HG02759 (cell line): ENCODE data around the gene CYSRT1.

ENCODE experiments used
- ATAC-seq: cut with Tn5 transposase; IDR thresholded peaks from one replicate; pipeline ENCODE4 v1.9.1; 2021; ENCODE audit warnings: mild to moderate bottlenecking, moderate library complexity; ENCODE audit not compliant: unreplicated experiment

The CYSRT1 gene

DNA sequence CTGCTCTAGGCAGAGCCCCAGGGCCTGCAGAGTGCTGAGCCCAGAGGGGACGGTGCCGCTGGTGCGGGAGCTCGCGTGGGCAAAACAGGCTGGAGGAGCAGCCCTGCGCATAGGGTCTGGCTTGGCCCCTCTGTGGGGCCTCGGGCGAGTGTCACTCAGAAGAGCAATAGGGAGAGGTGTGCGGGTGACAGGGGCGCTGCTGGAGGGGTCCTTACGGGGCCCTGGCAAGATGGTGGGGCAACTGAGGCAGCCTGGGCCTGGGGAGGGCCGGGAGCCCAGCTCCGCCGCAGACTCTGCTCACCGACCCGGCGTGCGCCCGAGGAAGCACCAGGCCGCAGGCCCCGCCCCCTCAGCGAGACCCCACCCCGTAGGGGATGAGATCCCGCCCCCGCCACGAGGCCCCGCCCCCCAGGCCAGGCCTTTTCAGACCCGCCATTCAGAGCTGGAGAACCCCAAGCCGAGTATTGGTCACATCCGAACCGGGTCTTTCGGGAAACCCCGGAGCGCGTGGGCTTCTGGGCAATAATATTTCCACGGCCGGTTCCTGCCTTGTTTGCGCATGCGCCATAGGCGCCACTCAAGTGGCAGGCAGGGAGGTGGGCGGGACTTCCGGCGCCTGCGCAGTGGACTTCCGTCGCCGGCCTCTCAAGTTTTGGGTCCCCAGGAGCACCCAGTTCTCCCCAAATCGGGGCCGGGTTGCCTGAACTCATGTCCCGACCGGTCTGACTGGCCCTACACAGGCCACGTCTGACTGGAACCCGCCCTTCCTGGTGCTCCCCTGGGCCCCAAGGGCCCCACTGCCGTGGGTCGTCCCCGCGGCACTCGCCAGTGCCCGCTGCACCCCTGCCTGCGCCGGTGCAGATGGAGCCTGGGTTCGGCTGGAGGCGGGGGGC, 1.6 kb upstream of the CYSRT1 start:
- peak; percentile 76 for ATAC-seq

DNA sequence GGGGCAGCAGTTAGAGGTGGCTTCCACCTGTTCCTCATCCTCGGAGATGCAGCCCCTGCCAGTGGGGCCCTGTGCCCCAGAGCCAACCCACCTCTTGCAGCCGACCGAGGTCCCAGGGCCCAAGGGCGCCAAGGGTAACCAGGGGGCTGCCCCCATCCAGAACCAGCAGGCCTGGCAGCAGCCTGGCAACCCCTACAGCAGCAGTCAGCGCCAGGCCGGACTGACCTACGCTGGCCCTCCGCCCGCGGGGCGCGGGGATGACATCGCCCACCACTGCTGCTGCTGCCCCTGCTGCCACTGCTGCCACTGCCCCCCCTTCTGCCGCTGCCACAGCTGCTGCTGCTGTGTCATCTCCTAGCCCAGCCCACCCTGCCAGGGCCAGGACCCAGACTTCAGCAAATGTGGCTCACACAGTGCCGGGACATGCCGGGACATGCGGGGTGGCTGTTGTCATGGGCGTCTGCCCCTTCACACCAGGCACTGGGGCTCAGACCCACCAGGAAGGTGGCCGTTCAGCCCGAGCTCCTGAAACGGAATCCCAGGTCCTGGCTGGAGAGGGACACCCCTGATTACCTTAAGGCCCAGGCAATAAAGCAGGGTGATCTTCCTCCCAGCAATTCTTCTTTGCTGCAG, 841 bp downstream of the CYSRT1 start:
- ATAC-seq = no peak

DNA sequence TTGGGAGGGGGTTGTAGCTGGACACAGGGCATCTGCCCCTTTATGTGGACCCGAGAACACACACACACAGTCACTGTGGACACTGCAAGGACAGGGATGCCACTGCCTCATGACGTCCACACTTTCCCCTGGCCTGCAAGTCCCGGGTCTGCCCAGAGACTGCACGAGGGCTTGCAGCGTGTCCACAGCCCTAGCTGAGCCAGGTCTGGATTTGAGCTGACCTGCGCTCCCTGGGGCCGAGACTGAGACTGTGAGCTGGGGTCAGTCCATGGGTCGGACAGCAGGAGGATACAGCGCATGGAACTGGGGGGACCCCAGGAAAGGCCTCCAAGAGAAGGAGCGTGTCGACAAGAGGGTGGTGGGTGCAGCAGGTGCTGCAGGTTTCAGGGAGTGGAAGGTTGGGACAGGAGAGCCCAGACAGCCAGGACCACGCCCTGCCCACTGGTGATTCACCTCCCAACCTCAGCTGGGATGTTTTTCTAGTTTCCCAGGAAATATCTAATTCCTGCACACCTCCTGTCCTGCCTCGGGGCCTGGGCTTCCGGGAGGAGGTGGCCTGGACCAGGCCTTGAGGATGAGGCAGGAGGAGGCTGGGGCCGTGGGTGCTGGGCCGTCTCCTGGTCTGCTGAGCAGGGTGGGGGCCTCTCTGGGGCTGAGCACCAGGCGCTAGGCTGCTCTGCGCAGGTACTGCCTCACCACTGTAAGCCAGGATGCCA, 1.5 kb downstream of the CYSRT1 start:
- no peak for ATAC-seq

DNA sequence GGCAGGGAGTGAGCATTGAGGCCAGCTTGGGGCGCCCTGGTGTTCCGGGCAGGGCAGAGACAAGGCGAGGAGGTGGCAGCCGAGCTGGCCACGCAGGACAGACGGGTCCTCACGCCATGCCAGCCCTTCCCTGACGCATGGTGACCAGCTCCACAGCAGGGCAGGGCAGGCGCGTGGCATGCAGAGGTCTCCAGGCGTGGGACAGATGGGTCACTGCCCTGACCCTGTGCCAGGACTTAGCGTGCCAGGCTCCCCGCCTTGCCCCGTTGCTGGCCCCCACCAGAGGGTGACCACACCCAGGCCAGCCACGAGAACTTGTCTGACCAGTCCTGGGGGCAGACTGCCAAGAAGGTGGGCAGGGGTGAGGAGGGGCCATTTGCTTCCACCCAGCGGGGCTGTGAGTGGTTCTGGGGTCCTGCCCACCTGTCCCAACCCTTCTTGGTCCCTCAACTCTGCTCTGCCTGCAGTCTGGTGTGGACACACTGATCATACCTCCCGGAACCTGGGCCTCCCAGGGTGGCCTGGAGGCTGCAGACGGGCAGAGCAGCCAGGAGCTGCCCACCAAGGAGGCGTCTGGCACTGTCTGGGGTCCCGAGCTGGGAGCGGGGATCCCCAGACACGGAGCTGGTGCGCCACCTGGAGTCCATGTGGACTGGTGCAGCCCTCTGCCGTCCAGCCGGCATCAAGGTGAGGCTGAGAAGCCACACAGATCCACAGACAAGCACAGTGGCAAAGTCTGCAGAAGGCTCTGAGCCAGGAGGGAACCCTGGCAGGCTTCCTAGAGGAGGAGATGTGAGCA, 2.3 kb downstream of the CYSRT1 start, which contains the start of gene RNF224:
Gene RNF224 (plus strand): TSS at position 449 of the 799 bp plus-strand sequence. CDS start 834 bp downstream, outside the sequence.
- ATAC-seq = no peak

DNA sequence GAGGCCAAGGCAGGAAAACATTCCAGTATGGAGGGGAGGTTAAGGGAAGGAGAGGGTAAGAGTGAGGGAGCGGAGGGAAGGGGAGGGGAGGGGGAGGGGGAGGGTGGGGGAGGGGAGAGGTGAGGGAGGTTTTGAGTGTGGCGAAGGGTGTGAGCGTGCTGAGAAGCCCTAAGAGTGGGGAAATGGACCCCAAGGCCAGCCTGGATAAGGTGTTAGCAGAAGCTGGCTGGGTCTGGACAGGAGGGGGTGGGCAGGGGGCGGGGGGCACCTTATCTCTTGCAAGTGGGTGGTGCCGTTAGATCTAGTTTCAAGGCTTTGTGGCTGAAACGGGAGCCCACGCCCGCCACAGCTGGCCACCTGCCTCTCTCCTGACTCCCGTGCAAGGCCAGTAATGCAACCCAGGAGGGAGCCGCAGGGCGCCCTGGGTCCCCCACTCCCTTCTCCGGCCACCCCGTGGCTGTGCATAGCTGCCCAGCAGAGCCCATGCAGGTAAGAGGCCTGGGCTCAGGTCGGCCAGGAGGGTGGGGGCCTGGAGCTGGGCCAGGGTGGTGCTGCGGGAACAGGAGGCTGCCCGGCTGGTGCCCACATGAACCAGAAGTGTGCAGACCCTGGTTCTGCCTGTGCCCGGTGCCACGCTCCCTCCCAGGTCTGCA, 3.0 kb downstream of the CYSRT1 start:
- ATAC-seq = no peak

DNA sequence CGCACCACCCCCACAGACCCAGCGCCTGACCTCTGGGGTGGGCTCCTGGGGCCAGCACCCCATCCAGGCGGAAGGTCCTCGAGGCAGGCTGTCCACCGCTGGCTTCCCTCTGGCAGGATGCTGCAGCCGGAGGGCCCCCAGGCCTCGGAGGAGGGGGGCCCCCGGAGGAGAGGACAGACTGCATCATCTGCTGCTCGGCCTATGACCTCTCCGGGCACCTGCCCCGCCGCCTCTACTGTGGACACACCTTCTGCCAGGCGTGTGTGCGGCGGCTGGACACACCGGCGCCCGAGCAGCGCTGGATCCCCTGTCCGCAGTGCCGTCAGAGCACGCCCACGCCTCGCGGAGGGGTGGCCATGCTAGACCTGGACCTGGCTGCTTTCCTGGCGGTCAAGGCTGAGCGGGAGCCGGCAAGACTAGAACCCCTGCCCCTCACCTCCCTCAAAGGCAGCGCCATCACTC, 3.6 kb downstream of the CYSRT1 start:
- ATAC-seq = no peak

DNA sequence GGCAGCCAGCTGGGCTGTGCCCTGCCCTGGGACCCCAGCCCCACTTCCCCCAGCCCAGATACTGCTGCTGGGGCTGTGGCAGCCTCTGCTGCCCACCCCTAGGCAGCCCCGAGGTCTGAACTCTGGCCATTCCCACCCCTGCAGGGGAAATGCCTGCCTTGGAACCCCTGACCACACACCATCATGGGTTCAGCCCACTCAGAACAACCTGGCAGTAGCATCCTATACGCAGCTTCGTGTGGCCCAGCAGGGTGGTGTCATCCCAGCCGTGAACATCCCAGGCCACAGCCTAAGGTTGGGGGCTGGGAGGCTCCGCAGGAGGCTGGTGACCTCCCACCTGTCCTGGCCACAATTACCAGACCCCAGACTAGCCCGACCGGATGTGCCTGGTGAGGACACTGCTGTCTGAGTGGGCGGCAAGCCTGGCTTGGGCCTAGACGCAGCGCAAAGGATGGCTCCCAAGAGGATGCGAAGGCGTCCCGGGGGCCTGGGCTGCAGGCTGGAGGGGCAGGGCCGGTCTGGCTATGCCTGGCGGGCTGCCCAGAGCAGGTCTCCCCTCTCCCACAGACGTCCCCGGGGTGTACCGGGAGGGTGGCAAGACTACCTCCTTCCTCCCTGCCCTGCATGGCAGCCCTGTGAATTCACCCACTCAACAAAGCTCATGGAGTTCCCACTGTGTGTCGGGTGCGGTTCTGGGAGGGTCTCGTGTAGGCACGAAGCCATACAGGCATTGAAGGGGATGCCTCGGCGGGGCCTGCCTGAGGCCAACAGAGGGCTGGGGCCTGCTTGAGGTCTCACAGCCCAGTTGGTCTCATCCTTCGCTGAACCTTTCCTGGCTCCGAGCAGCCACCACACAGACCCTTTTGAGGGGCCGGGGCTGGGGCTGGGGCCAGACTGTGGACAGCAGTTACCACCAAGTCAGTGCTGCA, 4.3 kb downstream of the CYSRT1 start:
- ATAC-seq = no peak

DNA sequence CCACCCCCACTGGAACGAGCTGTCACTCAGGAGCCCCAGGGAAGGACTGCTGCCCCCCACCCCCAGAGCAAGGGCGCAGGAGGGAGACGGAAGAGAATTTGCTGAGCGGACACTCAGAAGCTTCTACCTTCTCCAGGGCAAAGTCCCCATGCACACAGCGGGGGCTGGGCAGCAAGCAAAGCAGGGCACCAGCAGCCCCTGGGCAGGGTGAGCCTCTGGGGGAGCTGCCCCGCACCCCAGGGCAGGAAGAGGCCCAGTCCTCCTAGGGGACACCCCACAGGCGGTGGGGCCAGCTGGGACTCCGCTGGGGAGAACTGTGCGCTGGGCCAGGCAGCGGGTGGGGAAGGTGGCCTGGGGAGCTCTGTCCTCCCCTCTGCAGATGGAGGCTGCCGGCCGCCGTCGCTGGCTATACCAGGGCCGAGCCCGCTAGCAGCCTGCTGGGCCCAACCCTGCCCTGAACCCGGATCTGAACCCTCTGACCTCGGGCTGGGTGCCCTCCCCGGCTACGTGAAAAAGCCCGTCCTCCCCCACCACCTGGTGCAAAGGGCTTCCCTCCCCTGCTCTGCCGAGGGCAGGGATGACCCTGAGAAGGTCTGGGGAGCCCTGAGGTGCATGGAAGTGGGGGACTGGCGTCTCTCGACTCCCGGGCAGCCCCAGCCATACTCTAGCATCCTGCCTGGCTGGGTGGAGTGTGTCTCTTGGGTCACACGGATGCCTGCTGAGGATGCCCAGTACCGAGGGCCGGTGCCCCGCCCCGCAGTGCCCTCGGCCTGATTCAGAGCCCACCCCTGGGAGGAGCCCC, 5.1 kb downstream of the CYSRT1 start:
- ATAC-seq = no peak

DNA sequence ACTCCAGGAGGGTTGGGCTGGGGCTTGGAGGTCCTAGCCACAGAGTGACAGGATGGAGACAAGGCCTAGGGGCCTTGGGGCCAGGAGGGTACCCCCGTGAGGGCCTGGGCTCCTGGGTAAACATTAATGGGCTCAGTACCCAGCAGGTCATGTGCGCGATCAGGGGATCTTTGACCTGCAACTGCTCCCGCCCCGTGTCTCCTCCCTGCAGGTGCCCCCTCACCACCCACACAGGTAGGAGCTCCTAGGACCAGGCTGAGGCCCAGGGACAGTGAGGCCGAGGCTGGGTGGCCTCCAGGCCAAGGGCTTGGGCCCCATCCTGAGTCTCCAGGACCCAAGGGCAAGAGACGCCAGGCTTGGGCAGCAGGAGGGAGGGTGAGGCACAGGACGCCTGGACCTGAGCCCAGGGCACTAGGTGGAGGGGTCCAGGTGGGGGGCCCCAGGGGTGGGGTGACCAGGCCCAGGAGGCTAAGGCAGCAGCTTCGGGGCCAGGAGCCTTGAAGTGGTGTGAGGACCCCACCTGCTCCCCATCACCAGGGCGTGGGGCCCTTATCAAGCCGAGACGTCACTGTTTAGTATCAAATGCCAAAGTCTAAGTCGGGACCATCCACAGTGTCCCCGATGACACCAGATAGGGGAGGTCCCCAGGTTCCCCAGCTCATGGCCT, 5.9 kb downstream of the CYSRT1 start, which contains the start of gene SLC34A3:
Gene SLC34A3 (plus strand): TSS at position 197 of the 667 bp plus-strand sequence. CDS start 802 bp downstream, outside the sequence.
- ATAC-seq = no peak

DNA sequence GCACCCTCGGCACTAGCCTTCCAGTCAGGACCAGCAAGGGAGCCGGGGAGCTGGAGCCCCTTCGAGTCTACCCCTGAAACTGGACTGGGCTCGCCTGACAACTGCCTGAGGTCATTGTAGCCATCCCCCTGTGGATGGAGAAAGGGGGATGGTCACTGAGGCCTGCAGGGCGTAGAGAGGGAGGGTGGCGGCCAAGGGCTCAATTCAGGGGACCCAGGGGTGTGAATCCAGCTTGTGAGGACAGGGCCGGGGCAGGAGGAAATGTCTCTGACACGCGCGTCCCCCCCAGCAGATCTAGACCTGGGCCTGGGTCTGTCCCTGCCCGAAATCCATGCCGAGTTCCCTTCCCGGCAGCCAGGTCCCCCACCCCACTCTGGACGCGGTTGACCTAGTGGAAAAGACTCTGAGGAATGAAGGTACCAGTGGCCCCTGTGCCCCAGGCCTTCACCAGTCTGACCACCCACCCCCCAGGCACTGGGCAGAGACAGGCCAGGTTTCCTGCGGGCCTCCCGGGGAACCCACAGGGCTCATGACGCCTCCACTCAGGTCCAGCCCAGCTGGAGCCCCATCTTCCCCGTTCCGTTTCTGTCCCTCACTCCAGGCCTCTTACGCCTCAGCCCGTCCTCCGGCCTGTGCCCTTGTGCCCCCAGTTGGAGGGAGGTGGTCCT, 6.5 kb downstream of the CYSRT1 start:
- ATAC-seq = no peak

DNA sequence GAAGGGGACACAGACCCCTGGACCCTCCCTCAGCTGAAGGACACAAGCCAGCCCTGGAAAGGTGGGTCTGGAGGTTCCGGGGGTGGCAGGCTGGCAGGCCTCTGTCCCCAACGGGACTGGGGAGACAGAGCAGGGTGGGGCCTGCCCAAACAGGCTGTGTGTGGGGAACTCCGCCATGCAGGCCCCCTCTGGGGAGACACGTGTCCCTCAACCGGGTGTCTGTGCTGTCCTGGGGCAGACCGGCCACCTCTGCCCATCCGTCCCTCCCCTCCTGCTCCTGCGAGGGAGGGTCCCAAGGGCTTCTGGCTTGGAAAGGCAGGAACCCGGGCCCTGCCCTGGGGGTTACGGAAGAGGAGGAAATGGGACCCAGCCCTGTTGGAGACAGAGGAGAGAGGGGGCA, 7.1 kb downstream of the CYSRT1 start:
- ATAC-seq = no peak

DNA sequence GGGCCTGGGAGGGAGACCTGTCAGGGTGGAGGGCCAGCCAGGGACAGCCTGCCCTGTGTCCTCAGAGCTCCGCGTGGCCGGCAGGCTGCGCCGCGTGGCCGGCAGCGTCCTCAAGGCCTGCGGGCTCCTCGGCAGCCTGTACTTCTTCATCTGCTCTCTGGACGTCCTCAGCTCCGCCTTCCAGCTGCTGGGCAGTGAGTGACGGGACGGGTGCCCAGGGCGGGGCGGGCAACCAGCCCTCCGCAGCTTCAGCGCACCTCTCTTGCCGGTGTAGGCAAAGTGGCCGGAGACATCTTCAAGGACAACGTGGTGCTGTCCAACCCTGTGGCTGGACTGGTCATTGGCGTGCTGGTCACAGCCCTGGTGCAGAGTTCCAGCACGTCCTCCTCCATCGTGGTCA, 7.5 kb downstream of the CYSRT1 start:
- ATAC-seq = no peak

DNA sequence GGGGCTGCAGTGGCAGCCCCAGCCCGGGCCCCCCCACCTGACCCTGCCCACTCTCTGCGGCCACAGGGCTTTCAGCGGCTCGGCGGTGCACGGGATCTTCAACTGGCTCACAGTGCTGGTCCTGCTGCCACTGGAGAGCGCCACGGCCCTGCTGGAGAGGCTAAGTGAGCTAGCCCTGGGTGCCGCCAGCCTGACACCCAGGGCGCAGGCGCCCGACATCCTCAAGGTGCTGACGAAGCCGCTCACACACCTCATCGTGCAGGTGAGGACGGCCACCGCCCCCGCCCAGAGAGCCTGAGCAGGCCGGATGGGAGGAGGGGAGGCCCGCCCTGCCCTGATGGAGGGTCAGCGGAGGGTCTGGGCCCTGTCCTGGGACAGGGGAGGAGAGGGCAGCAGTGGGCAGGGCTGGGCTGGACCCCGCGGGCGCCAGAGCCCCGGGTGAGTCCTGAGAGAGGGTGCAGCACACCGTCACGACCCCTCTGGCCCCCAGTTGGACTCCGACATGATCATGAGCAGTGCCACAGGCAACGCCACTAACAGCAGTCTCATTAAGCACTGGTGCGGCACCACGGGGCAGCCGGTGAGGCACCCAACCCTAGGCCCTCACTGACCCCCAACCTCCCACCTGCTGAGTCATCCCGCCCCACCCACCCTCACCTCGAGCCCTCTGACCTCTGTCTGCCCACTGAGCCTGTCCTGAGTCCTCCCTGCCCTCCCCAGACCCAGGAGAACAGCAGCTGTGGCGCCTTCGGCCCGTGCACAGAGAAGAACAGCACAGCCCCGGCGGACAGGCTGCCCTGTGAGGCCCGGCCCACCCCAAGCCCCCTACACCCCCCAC, 8.4 kb downstream of the CYSRT1 start:
- no peak for ATAC-seq

DNA sequence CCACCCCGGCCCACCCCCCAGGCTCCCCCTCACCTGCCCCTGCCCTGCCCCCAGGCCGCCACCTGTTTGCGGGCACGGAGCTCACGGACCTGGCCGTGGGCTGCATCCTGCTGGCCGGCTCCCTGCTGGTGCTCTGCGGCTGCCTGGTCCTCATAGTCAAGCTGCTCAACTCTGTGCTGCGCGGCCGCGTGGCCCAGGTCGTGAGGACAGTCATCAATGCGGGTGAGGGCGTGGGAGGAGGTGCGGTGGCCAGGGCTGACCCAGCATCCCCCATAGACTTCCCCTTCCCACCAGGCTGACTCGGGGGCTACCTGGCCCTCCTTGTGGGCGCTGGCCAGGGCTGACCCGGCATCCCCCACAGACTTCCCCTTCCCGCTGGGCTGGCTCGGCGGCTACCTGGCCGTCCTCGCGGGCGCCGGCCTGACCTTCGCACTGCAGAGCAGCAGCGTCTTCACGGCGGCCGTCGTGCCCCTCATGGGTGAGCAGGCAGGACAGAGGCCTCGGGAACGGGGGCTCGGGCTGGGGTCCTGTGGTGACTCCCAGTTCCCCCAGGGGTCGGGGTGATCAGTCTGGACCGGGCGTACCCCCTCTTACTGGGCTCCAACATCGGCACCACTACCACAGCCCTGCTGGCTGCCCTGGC, 9.2 kb downstream of the CYSRT1 start:
- ATAC-seq = no peak

DNA sequence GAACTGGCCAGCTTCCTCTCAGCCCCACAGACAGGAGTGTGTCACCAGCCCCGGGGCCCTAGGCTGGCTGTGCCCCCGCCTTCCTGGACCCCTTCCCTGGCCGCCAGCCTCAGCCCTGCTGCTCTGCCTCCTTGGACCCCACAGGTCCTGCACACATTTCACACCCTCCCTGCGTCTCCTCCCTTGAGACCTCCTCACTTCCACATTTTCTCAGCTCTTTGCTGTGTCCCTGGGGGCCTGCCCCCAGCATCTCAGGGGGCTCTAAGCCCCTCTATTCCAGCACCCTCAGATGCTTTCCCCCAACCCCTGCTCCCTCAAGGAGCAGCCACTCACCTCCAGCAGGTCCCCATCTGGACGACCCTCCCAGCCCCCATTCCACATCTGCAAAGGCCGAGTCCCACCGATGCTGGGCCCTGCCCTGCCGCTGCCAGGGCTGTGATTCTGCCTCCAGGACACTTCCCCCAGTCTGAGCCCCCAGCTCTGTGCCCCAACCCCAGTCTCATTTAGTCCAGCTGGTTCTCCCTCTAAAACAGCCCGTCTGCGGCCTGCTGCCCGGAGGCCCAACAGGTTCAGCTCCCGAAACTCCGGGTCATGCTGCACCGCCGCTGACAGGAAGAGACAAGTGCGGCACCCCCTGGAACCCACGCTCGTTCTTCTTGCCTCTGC, 9.9 kb downstream of the CYSRT1 start:
- ATAC-seq = no peak
